CD4-positive, alpha-beta T cell treated with Interleukin-17A for 1 hour (primary cell): ENCODE measurements around the gene TNN.
A peak's percentile ranks its signal among the peaks of the same experiment; 100 is the strongest.

Experiments used
- DNase-seq: peaks from one replicate; pipeline ENCODE4 v3.0.0-alpha.2; 2020

Gene TNN

GRCh38 chr1:175178056-175178455 lies 110.4 kb downstream of the TNN start:
- DNase-seq, result no peak

- no peak for DNase-seq
These were observed 110.8 kb downstream of the TNN start for GRCh38 chr1:175178456-175178855.

- DNase-seq, result no peak
These were observed 112.4 kb downstream of the TNN start for GRCh38 chr1:175179837-175180590.

- DNase-seq, result no peak
These were observed 114.6 kb downstream of the TNN start for GRCh38 chr1:175182201-175182746.

GRCh38 chr1:175183586-175183985 lies 116.0 kb downstream of the TNN start:
- DNase-seq, result no peak

- DNase-seq, result no peak
These were observed 118.3 kb downstream of the TNN start for GRCh38 chr1:175185903-175186302.

- no peak for DNase-seq
These were observed 119.0 kb downstream of the TNN start for GRCh38 chr1:175186433-175187160.

- DNase-seq, result peak; percentile 68
These were observed 121.3 kb downstream of the TNN start for GRCh38 chr1:175188936-175189335.

- DNase-seq, result peak; percentile 55
These were observed 124.0 kb downstream of the TNN start for GRCh38 chr1:175191659-175192058.

- DNase-seq, result peak; percentile 43
These were observed 124.5 kb downstream of the TNN start for GRCh38 chr1:175192111-175192629.

GRCh38 chr1:175192630-175193526 lies 125.2 kb downstream of the TNN start, which contains the start of gene KIAA0040:
Gene KIAA0040, minus strand, starts transcription at chr1:175192776. Its CDS starts 31,763 bp downstream, at chr1:175161013.
- peak; percentile 65 for DNase-seq

GRCh38 chr1:175193527-175193910 lies 125.9 kb downstream of the TNN start:
- DNase-seq, result no peak

GRCh38 chr1:175195281-175195680 lies 127.6 kb downstream of the TNN start:
- no peak for DNase-seq

- DNase-seq, result no peak
These were observed 128.2 kb downstream of the TNN start for GRCh38 chr1:175195798-175196197.

GRCh38 chr1:175197531-175197930 lies 129.9 kb downstream of the TNN start:
- DNase-seq, result no peak
